Dedifferentiated amniotic fluid mesenchymal stem cell (primary cell): ENCODE data around the gene PARL.
A peak's percentile ranks its signal among the peaks of the same experiment; 100 is the strongest.
"Not testable (repeated sequence)": the region's sequence is repeated elsewhere in the genome, so short reads cannot be mapped to it uniquely, and the experiment has no call there.

ENCODE experiments used
- DNase-seq: peaks from one replicate; pipeline ENCODE4 v3.0.0-alpha.2; 2016; ENCODE audit errors: extremely low spot score

Gene PARL

DNA sequence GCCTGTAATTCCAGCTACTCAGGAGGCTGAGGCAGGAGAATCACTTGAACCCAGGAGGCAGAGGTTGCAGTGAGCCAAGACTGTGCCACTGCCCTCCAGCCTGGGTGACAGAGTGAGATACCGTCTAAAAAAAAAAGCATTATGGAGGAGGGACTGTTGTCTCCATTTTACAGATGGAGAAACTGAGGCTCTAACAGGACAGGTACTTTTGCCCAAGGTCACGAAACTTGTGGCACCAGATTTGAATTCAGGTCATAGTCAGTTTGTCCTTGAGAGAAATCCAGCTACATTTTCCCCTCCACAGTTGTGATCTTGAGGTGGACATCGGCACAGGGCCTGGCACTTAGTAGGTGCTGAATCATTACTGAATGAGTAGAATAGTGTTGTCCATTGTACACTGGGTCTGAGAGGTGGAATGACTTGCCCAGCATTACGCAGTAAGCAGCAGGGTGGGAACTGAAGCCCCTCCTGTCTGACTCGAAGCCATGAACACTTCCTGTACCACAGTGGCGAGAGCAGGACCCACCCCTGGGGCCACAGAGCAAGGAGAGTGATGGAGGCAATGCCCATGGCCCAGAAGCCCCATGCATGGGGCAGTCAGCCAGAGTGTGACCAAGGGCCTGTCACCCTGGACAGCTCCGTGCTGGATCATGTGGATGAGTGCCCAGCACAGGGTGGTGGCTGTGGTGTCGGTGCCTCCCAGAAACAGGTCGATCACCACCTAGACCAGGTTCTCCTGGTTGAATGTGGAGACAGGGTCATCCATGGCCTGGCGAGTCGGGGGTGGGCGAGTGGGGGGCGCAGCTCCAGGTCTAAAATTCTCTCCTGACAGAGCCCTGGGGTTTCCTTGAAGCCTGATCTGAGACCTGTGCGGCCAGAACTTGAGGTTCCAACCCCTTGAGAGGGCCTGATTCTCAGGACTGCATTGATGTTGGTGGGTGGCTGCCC lies 20.4 kb upstream of the PARL start:
- DNase-seq = no peak

DNA sequence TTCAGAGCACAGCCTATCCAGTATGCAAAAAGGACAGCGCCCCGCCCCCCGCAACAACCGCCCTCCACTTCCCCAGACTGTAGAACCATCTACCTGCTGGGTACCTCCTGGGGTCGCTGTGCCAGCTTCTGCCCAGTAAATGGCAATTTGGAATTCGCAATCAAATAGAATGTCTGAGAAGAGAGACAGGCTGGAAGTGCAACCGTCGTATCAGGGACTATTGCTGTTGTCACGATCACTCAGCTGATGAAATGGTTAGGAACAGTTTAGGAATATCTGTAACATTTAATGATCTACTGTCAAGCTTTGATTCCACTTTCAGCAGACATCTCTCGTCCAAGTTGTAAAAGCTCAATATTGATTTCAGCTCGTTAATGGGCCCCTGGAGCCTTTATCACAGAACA lies 13.3 kb upstream of the PARL start:
- no peak for DNase-seq

DNA sequence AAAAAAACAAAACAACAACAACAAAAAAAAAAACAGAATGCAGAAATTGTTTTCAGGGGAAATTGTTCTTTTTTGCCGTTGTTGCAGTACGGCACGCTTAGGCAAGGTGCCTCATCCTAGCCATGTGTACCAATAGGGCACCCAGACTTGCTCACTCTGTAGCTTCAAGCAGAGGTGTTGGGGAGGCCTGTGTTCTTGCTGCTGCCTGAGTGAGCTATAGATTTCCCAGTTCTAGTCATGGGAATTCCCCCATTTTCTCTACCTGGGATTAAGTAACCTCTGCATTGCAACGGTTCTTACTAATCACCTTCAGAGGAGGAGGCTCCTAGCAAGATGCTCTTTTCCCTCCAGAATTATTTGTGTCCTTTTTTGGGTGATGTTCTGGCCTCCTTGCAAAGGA lies 12.9 kb upstream of the PARL start:
- no peak for DNase-seq

DNA sequence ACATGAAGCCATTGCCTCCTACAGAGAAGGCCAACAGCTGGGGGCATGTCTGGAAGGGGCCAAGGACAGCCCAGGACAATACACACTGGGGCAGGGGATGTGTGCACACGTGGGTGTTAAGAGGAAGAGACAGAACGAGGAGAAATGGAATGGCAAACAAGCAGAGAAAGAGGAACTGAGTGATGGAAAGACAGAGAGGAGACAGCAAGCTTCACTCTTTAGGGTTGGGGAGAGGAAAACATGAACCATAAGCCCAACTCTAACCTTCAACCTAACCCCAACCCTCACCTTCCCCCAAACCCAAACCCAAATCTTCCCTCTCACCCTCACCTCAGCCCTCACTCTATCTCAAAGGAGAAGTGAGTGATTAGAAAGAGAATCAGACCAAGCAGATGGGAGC lies 11.9 kb upstream of the PARL start:
- DNase-seq = no peak

DNA sequence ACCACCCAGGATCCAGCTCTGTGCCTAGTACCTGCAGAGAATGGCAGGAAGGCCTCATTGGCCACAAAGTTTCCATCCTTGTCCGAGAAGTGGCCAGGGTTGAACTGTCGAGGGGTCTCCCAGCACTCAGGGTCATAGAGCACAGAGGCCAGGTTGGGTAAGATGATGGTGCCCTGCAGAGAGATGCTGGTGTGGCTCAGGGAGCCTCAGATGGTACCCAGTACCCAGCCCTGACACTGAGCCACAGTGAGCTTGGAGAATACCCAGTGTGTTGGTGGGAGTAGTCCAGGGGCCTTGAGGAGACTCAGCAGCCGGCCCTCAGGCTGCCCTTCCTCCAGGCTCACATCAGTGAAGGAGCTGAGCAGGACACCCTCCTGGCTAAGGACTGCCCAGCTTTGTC lies 11.5 kb upstream of the PARL start:
- no peak for DNase-seq

DNA sequence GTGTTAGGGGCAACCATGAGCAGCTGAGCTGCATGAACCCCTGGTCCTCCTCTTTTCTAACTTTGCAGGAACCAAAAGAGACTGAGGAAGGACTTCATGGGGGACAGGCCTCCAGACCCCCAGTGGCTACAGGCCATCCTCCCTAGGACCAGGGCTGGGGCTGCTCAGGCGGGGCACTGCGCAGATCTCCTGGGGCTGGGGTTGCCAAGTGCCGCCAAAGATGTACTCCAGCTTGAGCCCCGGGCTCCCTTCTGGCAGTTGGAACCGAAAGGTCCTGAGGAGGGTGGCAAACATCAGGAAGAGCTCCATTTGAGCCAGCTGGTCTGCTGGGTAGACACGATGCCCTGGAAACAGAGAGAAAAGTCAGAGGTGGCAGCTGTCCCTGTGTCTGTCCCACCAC lies 11.1 kb upstream of the PARL start:
- no peak for DNase-seq

DNA sequence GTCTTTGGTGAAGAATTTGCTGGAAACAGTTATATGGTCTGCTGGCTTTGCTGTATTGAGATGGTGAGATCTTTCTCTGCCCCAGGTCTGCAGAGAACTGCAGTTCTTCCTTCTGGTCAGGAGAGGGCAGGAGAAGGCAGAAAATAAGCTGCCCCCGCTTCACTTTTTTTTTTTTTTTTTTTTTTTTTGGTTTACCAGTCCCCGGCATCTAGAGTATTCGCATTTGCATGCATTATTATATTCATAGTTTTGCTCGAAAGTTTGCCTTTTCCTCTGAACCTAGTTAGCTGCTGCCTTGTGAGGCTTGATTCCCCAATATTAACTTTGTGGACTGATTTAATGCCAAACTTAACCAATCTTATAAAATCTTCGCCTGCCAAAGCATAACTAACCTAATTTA lies 10.6 kb upstream of the PARL start:
- DNase-seq = peak; percentile 49

DNA sequence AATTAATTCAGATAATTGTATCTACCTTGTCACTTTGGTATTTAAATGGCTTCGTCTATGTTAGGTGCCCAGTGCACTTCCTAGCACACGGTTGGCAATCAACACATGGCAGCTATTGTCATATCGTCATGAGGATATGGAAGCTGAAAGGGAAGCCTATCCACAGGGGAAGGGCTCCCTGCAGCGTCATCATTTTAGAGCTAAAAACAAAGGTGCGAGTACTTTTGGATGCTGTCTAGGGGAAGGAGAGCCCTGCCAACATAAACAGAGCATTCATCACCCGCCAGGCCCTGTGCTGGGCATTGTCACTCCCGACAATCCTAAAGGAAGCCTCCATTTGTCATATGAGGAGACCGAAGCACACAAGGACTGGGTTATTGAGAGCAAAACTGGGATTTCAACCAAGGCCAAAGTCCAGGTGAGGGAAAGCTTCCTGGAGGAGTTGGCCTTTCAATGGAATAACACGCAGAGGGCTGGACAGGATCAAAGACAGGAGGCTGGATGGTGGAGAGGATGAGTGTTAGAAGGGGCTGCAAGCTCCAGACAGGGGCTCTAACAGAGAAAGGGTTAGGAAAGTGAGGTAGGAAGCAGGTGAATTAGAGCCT lies 8.0 kb upstream of the PARL start:
- DNase-seq = no peak

DNA sequence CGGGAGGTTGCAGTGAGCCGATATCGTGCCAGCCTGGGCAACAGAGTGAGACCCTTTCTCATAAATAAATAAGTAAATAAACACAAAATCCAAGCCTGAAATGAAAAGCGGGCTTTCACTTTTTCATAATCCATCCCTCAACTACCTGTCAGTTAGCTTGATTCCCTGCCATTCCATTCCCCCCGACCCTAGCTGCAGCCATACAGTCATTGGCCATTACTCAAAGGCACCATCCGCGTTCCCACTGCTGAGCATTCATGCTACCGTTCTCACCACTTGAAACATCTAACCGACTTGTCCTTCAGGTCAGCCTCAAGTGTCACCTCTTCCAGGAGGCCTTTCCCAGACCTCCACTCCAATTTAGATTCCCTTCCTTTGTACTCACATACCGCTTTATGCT lies 1.1 kb upstream of the PARL start:
- DNase-seq = no peak

DNA sequence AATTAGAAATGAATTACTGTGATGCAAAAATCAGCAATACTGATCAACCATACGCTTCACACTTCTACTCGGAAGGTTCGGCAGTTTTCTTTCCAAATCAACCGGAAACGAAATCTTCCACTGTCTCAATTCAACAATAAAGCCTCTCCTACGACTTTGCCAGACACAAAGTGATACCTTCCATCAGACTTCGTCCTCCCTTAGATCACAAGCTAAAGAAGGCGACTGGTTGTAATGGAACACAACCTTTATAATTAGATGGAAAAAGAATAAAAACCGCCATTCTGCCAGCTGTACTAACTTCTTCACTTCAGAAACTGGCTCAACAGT lies 618 bp downstream of the PARL start:
- DNase-seq = no peak

DNA sequence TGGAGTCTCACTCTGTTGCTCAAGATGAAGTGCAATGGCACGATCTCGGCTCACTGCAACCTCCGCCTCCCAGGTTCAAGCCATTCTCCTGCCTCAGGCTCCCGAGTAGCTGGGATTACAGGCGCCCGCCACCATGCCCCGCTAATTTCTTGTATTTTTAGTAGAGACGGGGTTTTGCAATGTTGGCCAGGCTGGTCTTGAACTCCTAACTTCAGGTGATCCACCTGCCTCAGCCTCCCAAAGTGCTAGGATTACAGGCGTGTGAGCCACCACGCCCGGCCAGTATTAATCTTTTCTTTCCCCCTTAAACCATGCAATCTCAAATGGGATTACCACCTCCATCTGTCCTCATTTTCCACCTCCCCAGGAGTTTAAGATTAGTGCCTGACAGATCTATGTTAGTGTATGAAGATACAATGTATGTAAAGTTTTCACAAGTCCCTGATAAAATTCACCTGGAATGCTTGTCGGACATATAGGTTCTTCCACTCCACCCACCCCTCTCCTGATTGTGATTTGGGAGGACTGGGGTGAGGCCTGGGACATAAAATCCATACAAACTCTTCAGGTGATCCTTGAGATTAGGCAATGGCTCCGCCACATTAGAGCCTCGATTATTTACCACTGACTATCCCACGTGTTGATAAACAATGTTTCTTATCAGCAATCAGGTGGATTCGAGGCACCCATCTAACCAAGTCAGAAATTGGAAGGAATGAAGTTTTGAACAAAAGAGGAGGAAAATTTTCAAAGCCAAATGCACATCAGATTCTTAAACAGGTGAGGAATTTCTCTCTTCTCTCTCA lies 1.2 kb downstream of the PARL start:
- no peak for DNase-seq

DNA sequence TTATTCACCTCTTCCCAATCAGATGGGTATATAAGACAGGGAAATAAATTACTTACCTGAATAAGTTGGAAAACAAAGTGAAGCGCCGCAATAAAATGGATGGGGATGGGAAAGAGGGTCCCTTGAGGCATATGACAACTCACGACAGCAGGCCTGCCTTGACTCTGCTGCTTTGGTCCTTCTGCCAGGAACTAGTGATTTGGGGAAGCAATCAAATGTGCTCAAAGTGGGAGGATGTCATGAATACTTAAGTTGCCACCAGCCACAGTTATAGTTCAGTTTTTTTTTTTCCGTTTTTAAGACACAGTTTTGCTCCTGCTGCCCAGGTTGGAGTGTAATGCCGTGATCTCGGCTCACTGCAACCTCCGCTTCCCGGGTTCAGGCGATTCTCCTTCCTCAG lies 4.6 kb downstream of the PARL start:
- DNase-seq = no peak

DNA sequence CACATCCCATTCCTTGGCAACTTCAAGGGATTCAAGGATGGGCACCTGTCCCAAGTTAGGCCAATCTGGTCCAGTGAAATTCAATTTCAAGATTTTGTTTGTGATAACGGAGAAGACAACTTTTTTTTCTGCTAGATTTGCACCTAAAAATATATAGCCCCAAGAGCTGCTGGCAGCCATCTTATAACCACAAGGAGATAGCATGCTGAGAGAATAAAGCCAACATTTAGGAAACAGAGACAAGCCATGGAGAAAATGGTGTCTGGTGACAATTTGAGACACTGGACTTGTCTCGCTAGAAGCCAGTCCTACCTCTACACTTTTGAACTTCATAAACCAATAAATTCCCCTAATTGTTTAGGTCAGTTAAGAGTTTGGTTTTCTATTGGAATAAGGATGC lies 5.4 kb downstream of the PARL start:
- DNase-seq = no peak

DNA sequence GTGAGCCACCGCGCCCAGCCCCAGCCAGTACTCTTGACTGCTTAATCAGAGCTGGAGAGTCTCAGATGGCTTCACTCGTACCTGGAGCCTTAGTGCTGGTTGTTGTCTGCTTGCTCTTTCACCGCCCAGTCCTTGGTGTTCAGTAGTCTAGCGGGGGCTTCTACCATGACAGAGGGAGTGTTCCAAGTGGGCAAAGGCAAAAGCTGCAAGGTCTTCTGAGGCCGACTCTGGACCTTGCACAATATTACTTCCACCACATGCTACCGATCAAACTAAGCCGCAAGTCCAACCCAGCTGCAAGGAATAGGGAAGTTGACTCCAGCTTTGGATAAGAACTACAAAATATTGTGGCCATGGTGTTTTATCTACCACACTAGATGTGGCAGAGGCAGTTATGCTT lies 6.6 kb downstream of the PARL start:
- DNase-seq = no peak

DNA sequence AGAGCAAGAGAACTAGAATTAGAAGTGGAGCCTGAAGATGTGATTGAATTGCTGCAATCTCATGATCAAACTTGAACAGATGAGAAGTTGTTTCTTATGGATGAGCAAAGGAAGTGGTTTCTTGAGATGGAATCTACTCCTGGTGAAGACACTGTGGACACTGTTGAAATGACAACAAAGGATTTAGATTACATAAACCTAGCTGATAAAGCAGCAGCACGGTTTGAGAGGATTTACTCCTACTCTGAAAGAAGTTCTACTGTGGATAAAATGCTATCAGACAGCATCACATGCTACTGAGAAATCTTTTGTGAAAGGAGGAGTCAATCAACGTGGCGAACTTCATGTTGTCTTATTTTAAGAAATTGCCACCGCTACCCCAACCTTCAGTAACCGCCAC lies 7.5 kb downstream of the PARL start:
- DNase-seq = not testable (repeated sequence)

DNA sequence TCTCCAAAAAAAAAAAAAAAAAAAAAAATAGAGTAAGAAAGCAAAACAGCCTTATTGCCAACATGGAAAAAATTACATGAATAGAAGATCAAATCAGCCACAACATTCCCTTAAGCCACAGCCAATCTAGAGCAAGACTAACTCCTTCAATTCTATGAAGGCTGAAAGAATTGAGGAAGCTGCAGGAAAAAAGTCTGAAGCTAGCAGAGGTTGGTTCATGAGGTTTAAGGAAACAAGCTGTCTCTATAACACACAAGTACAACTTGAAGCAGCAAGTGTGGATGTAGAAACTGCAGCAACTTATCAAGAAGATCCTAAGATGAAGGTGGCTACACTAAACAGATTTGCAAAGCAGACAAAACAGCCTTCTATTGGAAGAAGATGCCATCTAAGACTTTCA lies 9.3 kb downstream of the PARL start:
- no peak for DNase-seq

DNA sequence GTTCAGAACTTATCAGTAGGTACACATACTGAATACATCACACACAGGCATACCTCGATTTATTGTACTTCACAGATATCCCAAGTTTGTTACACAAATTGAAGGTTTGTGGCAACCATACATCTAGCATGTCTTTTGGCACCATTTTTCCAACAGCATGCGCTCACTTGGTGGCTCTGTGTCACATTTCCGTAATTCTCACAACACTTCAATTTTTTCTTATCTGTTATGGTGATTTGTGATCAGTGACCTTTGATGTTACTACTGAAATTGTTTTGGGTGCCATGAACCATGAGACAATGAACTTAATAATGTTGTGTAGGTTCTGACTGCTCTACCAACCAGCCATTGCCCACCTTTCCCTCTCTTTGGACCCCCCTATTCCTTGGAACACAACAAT lies 10.8 kb downstream of the PARL start:
- DNase-seq = no peak

DNA sequence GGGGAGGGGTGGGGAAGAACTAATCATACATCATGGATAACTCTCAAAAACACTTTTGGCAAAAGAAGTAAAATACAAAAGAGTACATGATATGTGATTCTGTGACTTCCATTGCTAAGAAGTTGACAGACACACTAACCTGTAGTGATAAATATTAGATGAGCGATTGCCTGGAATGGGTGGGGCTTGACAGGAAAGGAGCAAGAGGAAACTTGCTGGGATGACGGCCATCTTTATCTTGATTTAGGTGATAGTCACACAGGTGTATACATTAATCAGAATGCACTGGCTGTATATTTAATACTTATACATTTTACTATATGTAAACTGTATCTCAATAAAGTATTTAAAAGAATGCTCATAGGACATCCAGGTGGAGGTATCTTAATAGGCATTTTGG lies 13.1 kb downstream of the PARL start:
- DNase-seq = no peak

DNA sequence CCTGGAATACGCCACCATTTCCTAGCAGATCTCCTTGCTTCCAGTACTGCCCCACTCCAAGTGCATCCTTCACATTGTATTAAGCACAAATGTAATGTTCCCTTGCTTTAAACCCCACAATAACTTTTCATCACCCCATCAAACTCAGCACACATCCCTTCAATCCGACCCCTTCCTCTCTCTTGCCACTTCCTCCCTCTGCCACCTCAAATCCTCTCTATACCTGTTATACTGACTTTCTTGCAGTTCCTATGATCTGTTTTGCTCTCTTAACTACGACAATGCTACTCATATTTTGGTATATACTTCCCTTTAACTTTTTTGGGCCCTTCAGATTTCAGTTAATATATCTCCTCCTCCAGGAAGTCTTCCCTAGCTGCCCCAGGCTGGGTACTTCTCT lies 14.1 kb downstream of the PARL start:
- no peak for DNase-seq

DNA sequence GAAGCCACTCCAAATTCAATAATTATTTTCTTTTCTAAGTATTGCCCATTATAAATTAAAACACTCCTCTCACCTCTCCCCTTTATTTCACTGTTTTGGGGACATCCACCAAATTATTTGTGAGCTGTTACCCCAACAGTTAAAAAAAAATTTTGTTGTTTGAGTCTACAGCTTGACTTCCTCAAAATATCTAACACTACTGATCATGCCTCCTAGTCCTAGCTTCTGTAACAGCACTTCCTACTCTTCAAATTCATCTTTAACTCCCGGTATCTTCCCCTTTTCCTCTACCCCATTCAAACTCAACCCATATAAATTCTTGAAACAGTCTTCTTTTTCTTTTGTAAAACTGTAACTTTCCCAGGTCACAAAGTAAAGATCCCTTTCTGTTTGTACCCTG lies 15.9 kb downstream of the PARL start:
- no peak for DNase-seq

DNA sequence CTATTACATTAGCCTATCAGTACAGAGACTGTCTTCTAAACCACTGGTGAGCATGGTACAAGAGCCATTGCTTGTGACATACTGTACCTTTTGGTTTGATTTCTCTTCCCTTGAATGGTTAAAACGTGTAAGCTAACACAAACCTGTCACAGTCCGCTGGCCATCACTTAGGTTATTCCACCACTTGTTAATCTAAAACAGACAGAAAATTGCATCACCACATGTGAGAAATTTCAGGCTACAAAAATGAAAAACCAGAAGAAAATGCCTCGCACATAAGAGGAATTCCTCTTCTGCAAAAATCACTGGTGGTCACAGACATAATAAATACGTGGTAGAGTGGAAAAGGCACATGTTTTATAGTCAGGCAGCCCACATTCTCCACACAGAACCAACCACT lies 22.1 kb downstream of the PARL start:
- DNase-seq = no peak

DNA sequence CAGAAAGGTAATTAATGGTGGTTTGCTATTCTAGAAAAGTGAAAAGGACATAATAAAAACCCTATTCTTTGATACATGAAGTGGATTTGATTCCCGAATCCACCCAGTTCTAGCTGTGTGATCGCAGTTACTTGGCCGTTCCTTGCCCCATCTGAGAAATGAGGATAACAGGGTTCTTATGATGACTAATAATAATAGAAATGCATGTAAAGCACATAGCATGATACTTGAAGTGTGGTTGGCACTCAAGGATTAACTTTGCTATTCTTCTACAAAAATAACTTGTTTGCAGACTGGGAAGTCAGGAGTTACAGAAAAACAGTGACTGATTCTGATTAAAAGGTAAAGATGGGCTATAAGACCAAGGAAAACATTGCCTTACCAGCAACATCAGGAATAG lies 26.8 kb downstream of the PARL start:
- DNase-seq = no peak
